Measurements from ENCODE around the gene ODAD3. TPM values are rescaled to one million over a fixed set of nuclear protein-coding genes. Genes with fewer than 3 reads are reported as not detected.
A peak's percentile ranks its signal among the peaks of the same experiment; 100 is the strongest.
"Not testable (repeated sequence)": the region's sequence is repeated elsewhere in the genome, so short reads cannot be mapped to it uniquely, and the experiment has no call there.

ODAD3 gene
- total RNA-seq, 2 donors from 2014 or later = not detected

DNA sequence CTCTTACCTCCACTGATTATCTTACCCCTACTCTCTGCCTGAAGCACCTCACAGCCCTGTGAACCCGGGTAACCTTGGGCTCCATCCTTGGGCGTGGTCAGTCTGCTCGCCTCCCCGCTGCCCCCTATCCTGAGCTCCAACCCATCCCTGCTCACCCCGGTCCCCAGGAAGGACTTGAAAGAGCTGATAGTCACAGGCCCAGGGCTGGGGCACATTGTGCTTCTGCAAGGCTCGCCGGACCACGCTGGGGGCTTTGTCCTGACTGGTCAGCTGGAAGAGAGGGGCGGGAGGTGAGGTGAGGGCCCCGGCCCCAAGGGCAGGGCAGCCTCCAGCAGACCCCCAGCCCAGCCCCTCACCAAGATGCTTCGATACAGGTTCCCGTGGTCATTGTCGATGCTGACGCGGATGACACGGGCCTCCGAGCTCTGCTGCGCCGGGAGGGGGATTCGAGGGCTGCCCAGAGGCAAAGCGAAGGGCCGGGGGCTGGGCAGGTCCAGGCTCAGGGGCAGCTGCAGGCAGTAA is 37.8 kb downstream of the ODAD3 start:
- peaks cover 11 to 13% of the 10 kb centered on the region in 2 donors for H3K27me3 Mint-ChIP-seq
- no peaks in the 10 kb centered on the region for H3K36me3 Mint-ChIP-seq
- no peak overlapping the region for H3K27ac Mint-ChIP-seq

DNA sequence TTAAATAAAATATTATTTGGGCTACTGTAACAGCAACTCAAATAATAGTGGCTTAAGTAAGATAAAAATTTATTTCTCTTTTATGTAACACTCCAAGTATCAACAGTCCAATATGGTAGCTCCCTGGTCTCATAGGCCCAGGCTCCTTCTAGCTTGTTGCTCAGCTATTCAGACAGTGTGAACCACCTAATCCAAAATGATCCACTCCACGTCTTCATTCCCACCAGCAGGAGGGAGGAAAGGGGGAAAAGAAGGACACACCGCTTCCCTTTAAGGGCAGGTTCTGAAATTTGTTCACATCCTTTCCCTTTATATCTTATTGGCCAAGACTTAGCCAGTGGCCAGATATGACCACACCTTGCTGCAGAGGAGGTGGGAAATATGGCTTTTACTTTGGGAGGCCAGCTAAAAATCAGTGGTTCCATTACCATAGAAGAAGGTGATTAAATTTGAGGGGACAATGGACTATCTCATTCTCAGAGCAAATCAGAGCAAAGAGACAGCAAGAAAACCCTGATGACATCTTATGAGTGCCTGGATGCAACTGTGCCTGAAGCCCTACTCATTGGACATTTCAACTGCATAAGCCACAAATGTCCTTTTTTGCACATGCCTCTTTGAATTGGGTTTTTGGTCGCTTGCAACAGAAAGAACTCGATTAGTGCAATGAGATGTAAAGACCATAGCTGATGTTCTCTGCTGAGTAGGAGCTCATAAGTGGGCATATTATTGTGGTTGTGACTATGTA is 43.8 kb downstream of the ODAD3 start:
- Mint-ChIP-seq H3K27ac (no peak overlapping the region), H3K36me3 (no peaks in the 10 kb centered on the region), H3K4me3 (no peak overlapping the region), H3K4me1 (ENCODE audit: low read depth in 2 of 2) (no peaks in the 10 kb centered on the region), H3K27me3 (peaks cover 5 to 13% of the 10 kb centered on the region in 2 donors), H3K9me3 (no peaks in the 10 kb centered on the region)
- ATAC-seq (no peak), DNase-seq (ENCODE audit: low spot score) (no peak)

More for the DNA sequence above, 37.8 kb downstream of the ODAD3 start:
- ATAC-seq = peak in 1 of 2 donors; percentile 24
- DNase-seq (ENCODE audit: low spot score) = peak; percentile 60
- Mint-ChIP-seq H3K9me3 (no peaks in the 10 kb centered on the region), H3K4me1 (ENCODE audit: low read depth in 2 of 2) (no peaks in the 10 kb centered on the region), H3K4me3 (no peak overlapping the region)

DNA sequence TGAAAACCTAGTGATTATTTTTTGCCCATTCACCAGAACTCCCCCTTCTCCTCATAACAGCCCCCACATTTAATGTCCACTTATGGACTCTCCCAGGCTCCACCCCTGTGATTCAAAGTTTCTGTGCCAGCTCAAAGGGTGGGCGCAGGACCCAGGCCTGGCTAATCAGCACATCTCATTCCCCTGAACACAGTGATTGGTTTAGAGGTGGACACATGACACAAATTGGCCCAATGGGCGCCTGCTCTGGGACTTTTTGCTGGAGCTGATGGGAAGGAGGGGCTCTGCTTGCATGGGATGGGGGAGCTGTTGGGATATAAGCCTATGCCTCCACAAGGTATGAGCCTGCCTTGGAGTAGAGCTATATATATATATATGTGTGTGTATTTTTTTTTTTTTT is 44.6 kb downstream of the ODAD3 start:
- Mint-ChIP-seq H3K4me3 (no peak overlapping the region), H3K4me1 (ENCODE audit: low read depth in 2 of 2) (no peaks in the 10 kb centered on the region), H3K27ac (no peak overlapping the region), H3K36me3 (no peaks in the 10 kb centered on the region), H3K27me3 (peaks cover 4 to 10% of the 10 kb centered on the region in 2 donors), H3K9me3 (no peaks in the 10 kb centered on the region)
- no peak for DNase-seq (ENCODE audit: low spot score)
- no peak for ATAC-seq

DNA sequence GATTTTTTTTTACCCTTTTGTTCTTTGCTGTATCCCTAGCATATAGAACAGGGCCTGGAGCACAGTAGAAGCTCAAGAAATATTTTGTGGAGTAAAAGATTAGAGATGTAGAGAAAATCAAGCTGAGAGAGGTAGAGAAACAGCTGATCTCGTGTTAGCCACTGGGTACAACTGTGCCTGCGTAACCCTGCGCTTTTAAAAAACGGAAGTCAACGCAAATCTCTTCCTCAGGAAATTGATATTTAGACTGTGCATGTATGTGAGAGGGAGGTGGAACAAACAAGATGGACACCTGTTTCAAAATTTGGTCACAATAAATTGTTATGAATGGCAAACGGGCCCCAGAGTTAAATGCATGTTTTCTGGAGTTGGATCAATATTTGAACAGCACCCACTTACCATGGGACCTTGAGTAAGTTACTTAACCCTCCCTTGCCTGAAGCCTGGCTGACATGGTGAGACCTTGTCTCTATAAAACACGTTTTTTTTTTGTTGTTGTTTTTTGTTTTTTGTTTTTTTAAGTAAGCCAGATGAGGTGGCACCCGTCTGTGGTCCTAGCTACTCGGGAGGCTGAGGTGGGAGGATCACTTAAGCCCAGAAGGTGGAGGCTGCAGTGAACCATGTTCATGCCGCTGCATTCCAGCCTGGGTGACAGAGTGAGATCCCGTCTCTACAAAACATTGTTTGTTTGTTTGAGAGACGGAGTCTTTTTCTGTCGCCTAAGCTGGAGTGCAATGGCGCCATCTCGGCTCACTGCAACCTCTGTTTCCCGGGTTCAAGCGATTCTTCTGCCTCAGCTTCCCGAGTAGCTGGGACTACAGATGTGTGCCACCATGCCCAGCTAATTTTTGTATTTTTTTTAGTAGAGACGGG is 47.5 kb downstream of the ODAD3 start:
- Mint-ChIP-seq H3K36me3 (no peaks in the 10 kb centered on the region), H3K9me3 (no peaks in the 10 kb centered on the region), H3K27me3 (no peaks in the 10 kb centered on the region), H3K27ac (no peak overlapping the region), H3K4me3 (no peak overlapping the region), H3K4me1 (ENCODE audit: low read depth in 2 of 2) (peaks cover 6 to 7% of the 10 kb centered on the region in 2 donors)
- DNase-seq (ENCODE audit: low spot score) = no peak
- no peak for ATAC-seq

DNA sequence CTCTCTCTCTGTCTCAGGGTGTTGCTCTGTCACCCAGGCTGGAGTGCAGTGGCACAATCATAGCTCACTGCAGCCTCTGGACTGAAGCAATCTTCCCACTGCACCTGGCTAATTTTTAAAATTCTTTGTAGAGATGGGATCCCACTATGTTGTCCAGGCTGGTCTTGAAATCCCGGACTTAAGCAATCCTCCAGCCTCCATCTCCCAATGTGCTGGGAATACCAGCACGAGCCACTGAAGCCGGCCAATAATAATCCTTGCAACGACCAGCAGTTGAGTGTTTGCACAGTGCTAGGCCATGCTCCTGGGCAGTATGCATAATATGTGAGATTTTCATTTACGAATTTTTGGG is 50.2 kb downstream of the ODAD3 start:
- no peak for DNase-seq (ENCODE audit: low spot score)
- no peak for ATAC-seq
- no peak overlapping the region for H3K4me3 Mint-ChIP-seq
- H3K27ac Mint-ChIP-seq = no peak overlapping the region
- peaks cover 23% of the 10 kb centered on the region in 2 donors for H3K4me1 Mint-ChIP-seq (ENCODE audit: low read depth in 2 of 2)
- no peaks in the 10 kb centered on the region for H3K36me3 Mint-ChIP-seq
- no peaks in the 10 kb centered on the region for H3K9me3 Mint-ChIP-seq
- H3K27me3 Mint-ChIP-seq = no peaks in the 10 kb centered on the region

DNA sequence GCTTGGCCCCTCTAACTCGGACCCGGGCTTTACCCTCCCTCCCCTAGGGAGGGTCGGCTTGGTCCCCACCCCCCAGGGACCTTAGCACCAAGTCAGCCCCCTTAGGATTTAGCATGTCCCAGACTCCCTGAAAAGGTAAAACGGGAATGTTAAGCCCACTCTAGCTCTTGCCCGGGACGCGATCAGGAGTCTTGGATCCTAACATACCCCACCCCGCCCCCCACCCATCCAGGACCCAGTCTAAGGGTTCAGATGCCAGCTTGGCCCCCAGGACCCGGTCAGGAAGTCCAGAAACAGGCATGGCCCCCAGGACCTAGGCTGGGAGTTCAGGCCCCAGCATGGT is 51.2 kb downstream of the ODAD3 start:
- no peaks in the 10 kb centered on the region for H3K9me3 Mint-ChIP-seq
- H3K4me3 Mint-ChIP-seq = no peak overlapping the region
- no peak for ATAC-seq
- H3K27ac Mint-ChIP-seq = no peak overlapping the region
- peaks cover 23 to 24% of the 10 kb centered on the region in 2 donors for H3K4me1 Mint-ChIP-seq (ENCODE audit: low read depth in 2 of 2)
- H3K36me3 Mint-ChIP-seq = no peaks in the 10 kb centered on the region
- no peaks in the 10 kb centered on the region for H3K27me3 Mint-ChIP-seq
- DNase-seq (ENCODE audit: low spot score) = no peak

DNA sequence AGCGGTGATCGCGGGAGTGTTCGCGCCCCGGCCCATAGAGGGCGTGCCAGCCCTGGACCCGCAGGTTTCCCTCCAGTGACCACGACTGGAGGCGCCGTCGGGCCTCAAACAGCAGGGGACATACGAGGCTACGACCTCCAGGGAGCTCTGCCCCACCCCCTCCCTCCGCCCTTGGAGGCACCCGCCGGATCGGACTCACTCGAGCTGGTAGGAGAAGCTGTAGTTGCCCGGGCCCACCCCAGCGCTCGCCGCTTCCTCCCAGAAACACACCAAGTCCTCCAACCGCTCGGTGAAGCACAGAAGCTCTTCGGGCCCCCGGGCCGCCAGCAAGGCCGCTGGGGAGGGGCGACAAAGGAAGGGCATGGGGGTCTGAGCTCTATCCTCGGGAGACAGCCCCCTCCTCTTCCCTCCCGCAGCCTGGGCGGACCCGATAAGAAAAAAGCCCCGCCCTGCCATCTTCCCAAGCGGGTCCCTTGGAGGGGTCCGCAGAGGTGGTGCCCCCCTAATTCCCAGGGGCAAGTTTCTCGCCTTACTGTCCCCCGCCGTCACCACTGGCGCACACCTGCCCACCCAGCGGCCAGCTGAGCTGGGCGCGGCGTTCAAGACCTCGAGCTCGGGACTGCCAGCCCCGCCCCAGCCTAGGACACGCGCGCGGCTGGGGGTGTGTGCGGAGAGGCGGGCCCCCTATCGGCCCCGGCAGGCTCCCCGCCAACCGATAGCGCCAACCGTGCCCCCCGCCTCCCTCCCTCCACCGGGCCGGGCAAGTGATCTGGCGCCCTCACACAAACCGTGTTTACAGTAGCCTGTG is 51.8 kb downstream of the ODAD3 start:
- Mint-ChIP-seq H3K36me3 (no peaks in the 10 kb centered on the region), H3K9me3 (no peaks in the 10 kb centered on the region), H3K4me1 (ENCODE audit: low read depth in 2 of 2) (peaks cover 23 to 24% of the 10 kb centered on the region in 2 donors), H3K4me3 (peak overlapping the region; percentile 69), H3K27ac (peak overlapping the region in 1 of 2 donors; percentile 43), H3K27me3 (no peaks in the 10 kb centered on the region)
- ATAC-seq (no peak), DNase-seq (ENCODE audit: low spot score) (no peak)

DNA sequence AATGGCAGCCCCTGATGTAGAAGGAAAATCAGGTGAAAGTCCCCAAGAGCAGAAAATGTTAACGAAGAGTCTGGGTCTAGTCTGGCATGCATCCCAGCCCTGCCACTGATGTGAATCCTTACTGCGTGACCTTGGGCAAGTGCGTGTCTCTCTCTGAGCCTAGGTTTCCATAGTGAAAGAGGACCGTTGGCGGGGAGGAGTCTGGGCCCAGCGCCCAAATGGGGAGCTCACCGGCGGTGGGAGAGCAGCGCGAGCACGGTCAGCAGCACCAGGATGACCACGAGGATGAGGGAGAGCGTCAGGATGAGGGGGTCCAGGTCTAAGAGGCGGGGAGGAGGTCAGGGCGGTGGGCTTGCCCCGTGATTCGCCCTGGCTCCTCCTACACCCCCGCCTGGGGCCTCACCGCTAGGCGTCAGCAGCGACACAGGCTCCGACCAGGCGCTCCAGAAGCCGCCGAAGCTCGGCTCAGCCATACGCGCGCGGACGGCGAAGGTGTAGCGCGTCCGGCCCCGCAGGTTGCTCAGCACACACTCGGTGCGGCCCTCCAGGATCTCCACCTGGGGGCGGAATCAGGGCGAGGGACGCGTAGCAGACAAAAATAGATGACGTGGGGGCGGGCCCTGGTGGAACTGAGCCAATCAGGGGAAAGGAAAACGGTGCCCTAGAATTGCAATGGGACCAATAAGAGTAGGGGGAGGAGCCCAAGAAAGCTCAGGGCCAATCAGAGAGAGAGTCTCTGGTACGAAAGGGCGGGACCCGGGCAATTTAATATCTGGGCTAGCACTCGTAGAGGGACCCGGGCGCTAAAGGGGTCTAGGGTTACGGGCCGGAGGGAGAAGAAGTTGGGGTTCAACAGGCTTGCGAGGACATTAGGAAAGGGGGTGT is 54.0 kb downstream of the ODAD3 start:
- Mint-ChIP-seq H3K4me1 (ENCODE audit: low read depth in 2 of 2) (peaks cover 28 to 33% of the 10 kb centered on the region in 2 donors), H3K4me3 (peak overlapping the region; percentile 92), H3K36me3 (peaks cover 5% of the 10 kb centered on the region)

DNA sequence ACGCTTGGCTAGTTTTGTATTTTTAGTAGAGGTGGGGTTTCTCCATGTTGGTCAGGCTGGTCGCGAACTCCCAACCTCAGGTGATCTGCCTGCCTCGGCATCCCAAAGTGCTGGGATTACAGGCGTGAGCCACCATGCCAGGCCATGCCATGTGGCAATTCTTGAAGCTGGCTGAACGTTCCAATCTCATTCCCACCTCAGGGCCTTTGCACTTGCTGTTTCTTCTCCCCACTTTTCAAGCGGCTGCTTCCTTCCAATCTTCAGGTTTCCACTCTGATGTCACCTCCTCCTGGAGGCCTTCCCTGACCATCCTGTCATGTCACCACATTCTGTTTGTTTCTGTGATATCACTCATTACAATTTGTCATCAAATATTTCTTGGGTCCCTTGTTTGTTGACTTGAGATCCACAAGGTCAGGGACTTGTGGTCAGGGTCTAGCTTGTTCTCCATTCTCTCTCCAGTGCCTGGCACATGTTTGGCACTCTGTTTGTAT is 55.0 kb downstream of the ODAD3 start:
- Mint-ChIP-seq H3K4me1 (ENCODE audit: low read depth in 2 of 2) (peaks cover 33 to 34% of the 10 kb centered on the region in 2 donors), H3K4me3 (peak overlapping the region; percentile 92), H3K9me3 (no peaks in the 10 kb centered on the region)

More for the DNA sequence above, 54.0 kb downstream of the ODAD3 start:
- ATAC-seq (peak; percentile 91 to 93), DNase-seq (ENCODE audit: low spot score) (peak; percentile 96)
- H3K9me3 Mint-ChIP-seq = no peaks in the 10 kb centered on the region
- H3K27ac Mint-ChIP-seq = peak overlapping the region; percentile 89 to 90
- no peaks in the 10 kb centered on the region for H3K27me3 Mint-ChIP-seq

DNA sequence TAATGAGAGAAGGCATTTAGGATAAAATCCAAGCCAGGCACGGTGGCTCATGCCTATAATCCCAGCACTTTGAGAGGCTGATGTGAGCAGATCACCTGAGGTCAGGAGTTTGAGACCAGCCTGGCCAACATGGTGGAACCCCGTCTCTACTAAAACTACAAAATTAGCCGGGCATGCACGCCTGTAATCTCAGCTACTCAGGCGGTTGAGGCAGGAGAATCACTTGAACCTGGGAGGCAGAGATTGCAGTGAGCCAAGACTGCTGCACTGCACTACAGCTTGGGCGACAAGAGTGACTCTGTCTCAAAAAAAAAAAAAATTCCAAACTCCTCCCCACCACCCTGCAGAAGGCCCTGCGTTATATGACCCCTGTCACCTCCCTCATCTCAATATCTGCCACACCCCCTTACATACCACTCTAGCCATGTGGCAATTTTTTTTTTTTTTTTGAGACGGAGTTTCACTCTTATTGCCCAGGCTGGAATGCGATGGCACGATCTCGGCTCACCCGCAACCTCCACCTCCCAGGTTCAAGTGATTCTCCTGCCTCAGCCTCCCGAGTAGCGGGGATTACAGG is 55.6 kb downstream of the ODAD3 start:
- ATAC-seq, H3K36me3 Mint-ChIP-seq, H3K4me3 Mint-ChIP-seq, H3K27me3 Mint-ChIP-seq, H3K27ac Mint-ChIP-seq, H3K9me3 Mint-ChIP-seq: not testable (repeated sequence)
- H3K4me1 Mint-ChIP-seq (ENCODE audit: low read depth in 2 of 2) = peaks cover 30 to 33% of the 10 kb centered on the region in 2 donors
- peak; percentile 35 for DNase-seq (ENCODE audit: low spot score)

More for the DNA sequence above, 55.0 kb downstream of the ODAD3 start:
- peaks cover 5% of the 10 kb centered on the region for H3K36me3 Mint-ChIP-seq
- ATAC-seq (no peak), DNase-seq (ENCODE audit: low spot score) (no peak)
- H3K27me3 Mint-ChIP-seq = no peaks in the 10 kb centered on the region
- peak overlapping the region; percentile 89 to 90 for H3K27ac Mint-ChIP-seq

DNA sequence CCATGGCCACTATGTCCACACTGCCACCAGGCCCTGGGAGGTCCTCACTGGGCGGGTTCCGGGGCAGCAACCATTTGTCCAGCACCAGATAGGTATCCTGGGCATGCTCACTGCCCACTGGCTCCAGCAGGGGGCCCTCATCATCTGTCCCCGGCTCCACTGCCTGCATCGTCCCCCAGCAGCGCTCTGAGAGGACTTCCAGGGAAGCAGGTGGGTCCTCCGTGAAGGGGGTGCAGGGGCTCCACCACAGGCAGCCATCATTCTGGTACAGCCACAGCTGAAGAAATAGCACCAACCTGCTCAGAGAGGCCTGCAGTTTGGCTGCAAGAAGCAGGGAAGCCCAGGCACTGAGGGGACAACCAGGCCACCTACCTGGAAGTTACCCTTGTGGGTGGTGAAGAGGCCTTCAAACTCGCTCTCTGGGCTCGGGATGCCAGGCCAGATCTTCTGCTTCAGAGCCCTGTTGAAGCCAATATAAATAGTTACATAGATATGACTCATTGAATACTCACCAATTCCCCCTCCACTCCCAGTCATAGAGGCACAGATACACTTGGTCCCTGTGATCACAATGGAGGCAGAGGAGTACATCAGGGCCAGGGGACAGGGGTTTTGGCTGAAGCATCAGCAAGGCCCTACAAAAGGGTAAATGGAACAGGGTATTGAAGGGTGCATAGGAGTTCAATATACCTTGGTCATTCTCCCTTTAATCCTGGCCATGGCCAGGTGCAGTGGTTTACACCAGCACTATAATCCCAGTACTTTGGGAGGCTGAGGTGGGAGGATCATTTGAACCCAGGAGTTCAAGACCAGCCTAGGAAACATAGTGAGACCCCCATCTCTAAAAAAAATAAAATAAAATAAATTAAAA is 56.4 kb downstream of the ODAD3 start:
- no peak for ATAC-seq
- H3K4me1 Mint-ChIP-seq (ENCODE audit: low read depth in 2 of 2) = peaks cover 30 to 33% of the 10 kb centered on the region in 2 donors
- H3K27me3 Mint-ChIP-seq = no peaks in the 10 kb centered on the region
- H3K27ac Mint-ChIP-seq = no peak overlapping the region
- H3K4me3 Mint-ChIP-seq = peak overlapping the region; percentile 11
- DNase-seq (ENCODE audit: low spot score) = no peak
- H3K36me3 Mint-ChIP-seq = peaks cover 5% of the 10 kb centered on the region
- no peaks in the 10 kb centered on the region for H3K9me3 Mint-ChIP-seq

DNA sequence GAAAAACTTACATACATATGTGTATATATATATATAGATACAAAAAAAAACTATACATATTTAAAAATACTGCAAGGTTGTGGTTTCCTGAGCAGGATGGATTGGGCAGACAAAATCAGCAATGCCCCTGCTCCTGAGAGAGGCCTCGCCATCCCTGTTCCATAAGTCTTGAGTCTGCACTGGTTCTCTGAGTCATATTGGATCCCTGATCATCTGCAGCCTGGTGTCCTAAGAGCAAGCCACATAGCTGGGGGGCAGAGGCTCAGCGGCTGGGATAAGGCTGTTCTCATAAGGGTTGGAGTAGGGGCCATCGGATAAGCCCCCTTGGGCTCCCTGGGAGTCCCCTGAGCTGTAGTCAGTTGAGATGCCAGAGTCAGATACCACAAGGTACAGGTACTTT is 57.2 kb downstream of the ODAD3 start:
- Mint-ChIP-seq H3K4me3 (no peak overlapping the region), H3K4me1 (ENCODE audit: low read depth in 2 of 2) (peaks cover 28 to 35% of the 10 kb centered on the region in 2 donors), H3K9me3 (no peaks in the 10 kb centered on the region), H3K27me3 (no peaks in the 10 kb centered on the region), H3K27ac (peak overlapping the region in 1 of 2 donors; percentile 53), H3K36me3 (peaks cover 5% of the 10 kb centered on the region)
- ATAC-seq (no peak), DNase-seq (ENCODE audit: low spot score) (no peak)
